ENCODE results near the gene C11orf24.

C11orf24 gene

DNA sequence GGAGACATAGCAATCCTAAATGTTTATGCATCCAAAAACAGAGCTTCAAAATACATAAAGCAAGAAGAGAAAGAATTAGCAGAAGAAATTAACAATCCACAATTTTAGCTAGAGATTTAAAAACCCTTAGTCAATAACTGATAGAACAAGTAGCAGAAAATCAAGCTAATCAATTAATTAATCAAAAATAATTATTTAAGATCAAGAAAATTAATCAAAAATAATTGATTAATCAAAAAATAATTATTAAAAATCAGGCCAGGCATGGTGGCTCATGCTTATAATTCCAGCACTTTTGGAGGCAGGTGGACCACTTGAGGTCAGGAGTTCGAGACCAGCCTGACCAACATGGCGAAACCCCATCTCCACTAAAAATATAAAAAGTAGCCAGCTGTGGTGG is 29.2 kb downstream of the C11orf24 start:
- DNase-seq = no peak

- no peak for DNase-seq
These were observed 40.2 kb downstream of the C11orf24 start for GRCh38 chr11:68231621-68232020.

DNA sequence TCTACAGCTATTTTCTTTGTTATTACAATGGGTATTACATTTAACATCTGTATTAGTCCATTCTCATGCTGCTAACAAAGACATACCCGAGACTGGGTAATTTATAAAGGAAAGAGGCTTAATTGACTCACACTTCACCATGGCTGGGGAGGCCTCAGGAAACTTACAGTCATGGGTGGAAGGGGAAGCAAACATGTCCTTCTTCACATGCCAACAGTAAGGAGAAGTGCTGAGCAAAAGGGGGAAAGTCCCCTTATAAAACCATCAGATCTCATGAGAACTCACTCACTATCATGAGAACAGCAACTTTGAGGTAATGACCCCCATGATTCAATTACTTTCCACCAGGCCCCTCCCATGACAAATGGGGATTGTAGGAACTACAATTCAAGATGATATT is 42.2 kb downstream of the C11orf24 start:
- DNase-seq = no peak

DNA sequence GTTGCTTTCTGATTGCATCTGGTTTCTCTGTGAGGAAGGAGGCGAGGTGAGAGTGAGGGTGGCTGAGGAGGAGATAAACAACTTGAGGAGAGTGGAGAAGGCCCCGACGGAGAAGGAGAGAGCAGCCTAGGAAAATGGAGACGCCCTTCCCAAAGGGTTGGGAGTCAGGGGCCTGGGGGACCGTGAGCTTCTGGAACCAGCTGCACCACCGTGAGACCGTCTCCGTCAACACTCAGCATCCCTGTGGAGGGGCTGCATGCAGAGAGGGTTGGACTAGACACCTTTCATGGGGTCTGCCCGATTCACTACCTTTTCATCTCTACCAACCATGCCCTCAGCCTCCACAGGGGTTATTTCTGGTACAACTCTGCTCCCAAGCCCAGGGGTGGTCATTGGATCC is 45.4 kb downstream of the C11orf24 start:
- DNase-seq = no peak

DNA sequence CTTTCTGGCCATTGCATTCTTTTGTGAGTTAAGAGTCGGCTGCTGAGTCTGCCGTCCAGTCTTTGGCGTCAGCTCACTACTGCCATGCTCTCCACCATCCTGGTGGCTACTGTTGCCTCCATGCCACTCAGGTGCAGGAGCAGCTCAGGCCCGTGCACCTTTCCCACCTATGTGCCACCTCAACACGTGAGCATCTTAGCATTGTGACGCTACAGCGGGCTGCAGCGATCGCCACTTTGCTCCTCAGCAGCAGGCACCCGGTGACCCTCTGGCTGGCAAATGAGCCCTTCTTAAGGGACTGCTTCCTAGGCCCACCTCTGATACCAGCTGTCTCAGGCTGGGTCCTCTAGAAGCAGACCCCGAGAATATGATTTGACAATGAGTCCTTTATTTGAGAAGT is 47.2 kb downstream of the C11orf24 start:
- DNase-seq = no peak

- DNase-seq = no peak
These were observed 48.5 kb downstream of the C11orf24 start for GRCh38 chr11:68223275-68223674.

GRCh38 chr11:68221406-68221805 is 50.4 kb downstream of the C11orf24 start:
- no peak for DNase-seq

DNA sequence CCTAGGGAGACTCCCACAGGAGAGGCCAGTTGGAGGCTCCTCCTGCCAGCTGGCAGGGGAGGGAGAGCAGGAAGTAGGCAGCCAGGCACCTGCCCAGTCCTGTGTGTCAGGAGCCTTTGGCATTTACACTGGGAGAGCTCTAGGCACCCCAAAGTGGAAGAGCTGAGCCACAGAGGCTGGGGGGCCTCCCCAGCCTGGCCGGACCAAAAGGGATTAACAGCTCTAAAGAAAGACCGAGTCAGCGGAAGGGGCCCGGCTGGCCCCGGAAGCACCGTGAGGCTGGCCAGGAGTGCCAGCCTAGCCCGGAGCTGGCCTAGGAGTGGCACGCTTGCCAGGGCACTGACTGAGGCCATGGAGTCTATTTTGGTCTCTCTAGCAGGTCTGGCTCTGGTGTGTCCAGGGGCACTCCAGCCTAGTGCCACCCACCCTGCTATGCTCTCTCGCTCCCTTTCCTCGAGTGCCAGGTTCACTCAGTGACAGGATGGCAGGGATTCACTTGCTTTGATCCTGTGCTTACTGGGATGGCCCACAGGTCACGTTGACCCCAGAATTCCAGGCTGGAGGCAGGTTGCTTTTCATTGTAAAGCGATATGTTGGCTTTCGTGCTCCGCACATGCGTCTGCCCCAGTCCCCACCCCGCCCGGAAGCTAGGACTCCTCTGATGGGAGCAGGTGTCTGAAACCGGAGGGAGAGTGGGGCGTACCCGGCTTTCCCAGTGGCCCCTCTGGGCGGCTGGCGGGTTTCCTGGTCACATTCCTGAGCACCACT is 55.4 kb downstream of the C11orf24 start:
- DNase-seq = no peak

- DNase-seq = no peak
These were observed 56.1 kb downstream of the C11orf24 start for GRCh38 chr11:68215524-68216170.

DNA sequence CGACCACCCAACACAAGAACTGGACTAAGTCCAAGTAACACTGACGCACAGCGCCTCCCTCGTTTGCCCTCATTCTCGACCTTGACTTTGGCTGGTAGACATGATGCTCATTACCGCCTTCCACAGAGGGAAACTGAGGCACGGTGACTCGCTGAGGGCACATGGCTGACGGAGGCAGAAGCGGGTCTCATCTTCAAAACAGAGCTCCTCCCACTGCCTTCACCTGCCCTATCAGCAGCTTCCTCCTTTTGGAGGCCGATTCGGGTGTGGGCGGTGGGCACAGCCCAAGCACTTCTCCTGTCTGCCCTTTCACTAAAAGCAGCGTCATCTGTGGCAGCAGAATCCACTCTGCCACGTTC is 56.7 kb downstream of the C11orf24 start:
- no peak for DNase-seq

- no peak for DNase-seq
These were observed 57.3 kb downstream of the C11orf24 start for GRCh38 chr11:68214173-68215086.

DNA sequence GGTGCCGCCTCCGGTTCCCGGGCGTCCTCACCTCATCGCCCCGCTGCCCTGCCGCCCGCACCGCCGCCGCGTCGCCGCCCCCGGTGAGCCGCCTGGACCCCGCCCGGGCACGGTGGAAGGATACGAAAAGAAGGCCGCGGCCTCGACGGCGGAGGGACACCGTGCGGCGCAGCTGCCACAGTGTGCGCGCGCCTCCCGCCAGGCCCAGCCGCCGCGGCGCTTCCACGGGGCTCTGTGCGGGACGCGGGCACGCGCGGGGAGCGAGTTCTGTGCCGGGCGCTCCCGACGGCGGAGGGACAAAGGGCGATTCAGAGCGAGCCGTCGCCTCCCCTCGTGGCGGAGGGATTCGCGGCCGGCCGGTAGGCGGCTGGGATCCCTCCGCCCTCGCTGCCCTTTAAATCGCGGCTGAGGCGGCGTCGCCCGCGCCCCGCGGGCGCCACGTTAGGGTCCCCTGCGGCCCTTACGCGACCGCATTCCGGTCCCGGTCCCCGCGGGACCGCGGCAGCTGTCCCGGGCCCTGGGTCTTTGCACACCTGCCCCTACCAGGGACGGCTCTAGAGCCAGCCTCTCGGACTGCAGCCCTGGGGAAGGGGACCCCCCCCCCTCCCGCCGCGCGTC is 58.1 kb downstream of the C11orf24 start:
- peak; percentile 78 for DNase-seq

- DNase-seq = no peak
These were observed 58.6 kb downstream of the C11orf24 start, which contains the start of gene KMT5B for GRCh38 chr11:68213135-68213515. Gene KMT5B, minus strand, starts transcription at chr11:68213296. Its CDS starts 23,220 bp downstream, at chr11:68190076.

DNA sequence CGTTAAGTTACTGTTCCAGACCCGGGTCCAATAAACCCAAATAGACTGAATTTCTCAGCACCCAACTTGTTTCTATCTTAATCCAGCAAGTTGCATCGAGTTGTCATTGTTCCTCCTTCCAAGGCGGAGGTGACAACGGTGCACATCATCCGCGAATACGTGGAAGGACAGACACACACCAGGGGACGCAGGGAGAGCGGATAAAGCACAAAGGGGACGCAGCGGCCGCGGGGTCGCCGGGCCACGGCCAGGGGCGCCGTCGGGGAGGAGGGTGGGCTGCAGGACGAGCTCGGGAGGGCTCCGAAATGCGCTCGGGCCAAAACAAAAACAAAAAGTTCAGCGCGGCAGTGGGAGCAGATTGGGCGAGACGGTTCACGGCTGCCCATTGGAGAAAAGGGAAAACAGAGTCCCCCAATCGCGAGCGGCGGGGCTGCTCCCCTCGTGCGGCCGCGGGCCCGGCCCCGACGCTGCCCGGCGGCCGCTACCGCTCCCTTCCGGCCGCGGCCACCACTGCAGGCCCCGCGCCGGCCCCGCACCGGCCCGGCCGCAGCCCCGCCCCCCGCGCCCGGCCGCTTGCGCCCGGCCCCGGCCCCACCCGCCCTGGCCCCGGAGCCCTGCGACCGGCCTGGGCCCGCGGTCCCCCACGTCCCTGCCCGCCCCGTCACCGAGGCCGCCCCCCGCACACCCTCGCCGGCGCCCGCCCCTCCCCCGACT is 59.2 kb downstream of the C11orf24 start:
- DNase-seq = no peak

GRCh38 chr11:68211546-68211945 is 60.2 kb downstream of the C11orf24 start:
- no peak for DNase-seq

All from GOT3 (cell line).